Urothelium cell line (cell line): ENCODE measurements around the gene SHQ1.
"Not testable (repeated sequence)": the region's sequence is repeated elsewhere in the genome, so short reads cannot be mapped to it uniquely, and the experiment has no call there.

ENCODE experiments used
- DNase-seq: peaks from one replicate; pipeline ENCODE4 v3.0.0; 2011; ENCODE audit warnings: low spot score, mixed read lengths
- FAIRE-seq: peaks from 2 replicates; lab custom pipeline; 2011; peaks lifted over from hg19 to GRCh38; lab: Jason Lieb, UNC

Gene SHQ1

DNA sequence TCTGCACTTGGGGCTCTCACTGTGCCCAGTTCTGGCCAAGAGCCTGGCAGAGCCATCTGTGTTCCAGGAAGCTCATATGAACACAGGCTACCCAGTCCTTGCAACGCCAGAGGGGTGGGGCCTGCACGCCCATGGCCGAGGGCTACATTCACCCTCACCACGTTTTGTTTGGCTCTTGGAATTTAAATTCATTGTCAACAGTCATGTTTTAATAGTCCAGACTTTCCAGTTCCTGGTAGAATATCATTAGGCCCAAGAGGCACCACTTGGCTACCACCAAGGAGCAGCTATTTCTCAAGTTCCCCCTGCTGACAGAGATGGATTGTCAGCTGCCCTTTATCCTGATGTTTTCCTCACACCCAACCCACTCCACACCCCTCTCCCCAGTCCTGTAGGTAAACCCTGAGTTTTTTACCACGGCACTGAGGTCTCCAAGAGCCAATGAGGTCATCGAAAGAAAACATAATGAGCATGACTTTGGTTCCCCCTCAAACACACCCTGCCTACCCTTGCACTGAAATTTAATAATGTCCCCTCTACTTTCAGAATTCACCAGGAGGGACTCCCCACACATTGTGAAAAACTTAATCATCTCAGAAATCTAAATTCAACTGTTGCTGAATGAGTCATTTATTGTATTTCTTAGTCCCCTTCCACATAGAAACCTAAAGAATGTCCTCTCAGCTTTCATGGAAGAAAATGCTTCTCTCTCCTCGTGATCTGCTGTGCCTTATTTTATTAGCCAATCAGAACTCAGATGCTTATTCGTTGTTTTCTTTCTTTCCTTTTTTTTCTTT, 125.1 kb downstream of the SHQ1 start:
- DNase-seq (no peak), FAIRE-seq (no peak)

DNA sequence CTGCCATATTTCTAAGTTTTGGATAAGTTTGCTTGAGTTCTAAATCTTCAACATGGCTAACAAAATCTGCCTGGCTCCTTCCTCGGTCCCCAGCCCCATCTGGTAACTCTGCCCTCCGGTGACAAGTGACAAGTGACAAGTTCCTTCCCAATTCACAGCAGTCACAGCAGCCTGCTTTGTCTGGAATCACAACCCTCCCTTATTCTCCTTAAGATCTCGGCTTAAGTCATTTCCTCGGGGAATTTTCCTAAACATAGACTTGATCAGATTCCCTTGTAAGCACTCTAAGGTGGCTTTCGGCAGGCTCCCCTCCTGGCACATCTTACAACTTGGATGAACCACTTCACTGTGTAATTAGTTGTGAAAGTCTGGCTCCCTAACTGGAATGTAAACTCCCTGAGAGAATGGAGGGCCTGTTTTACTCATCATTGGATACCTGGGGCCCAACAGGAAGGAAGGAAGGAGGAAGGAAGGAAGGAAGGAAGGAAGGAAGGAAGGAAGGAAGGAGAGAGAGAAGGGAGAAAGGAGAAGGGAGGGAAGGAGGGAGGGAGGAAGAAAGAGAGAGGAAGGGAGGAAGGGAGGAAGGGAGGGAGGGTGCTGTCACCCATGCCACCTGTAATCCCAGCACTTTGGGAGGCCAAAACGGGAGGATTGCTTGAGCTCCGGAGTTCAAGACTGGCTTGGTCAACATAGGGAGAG, 126.4 kb downstream of the SHQ1 start:
- FAIRE-seq (no peak), DNase-seq (no peak)

GRCh38 chr3:72720566-72720965, 127.7 kb downstream of the SHQ1 start:
- FAIRE-seq, result no peak
- DNase-seq, result no peak

DNA sequence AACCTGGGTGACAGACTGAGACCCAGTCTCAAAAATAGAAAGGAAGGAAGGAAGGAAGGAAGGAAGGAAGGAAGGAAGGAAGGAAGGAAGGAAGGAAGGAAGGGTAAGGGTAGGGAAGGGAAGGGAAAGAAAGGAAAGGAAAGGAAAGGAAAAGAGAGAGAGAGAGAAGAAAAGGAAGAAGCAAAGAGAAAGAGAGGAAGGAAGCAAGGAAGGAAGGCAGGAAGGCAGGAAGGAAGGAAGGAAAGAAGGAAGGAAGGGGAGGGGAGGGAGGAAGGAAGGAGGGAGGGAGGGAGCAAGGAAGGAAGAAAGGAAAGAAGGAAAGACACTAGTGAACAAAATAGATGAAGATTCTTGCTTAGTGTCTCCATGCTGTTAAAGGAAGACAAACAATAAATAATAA, 129.1 kb downstream of the SHQ1 start:
- FAIRE-seq, result no peak
- DNase-seq, result no peak

DNA sequence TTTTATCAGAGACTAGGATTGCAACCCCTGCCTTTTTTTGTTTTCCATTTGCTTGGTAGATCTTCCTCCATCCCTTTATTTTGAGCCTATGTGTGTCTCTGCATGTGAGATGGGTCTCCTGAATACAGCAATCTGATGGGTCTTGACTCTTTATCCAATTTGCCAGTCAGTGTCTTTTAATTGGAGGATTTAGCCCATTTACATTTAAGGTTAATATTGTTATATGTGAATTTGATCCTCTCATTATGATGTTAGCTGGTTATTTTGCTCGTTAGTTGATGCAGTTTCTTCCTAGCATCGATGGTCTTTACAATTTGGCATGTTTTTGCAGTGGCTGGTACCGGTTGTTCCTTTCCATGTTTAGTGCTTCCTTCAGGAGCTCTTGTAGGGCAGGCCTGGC, 134.1 kb downstream of the SHQ1 start:
- DNase-seq, FAIRE-seq: not testable (repeated sequence)

DNA sequence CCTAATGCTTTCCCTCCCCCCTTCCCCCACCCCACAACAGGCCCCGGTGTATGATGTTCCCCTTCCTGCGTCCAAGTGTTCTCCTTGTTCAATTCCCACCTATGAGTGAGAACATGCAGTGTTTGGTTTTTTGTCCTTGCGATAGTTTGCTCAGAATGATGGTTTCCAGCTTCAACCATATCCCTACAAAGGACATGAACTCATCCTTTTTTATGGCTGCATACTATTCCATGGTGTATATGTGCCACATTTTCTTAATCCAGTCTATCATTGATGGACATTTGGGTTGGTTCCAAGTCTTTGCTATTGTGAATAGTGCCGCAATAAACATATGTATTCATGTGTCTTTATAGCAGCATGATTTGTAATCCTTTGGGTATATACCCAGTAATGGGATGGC, 137.8 kb downstream of the SHQ1 start:
- DNase-seq, FAIRE-seq: not testable (repeated sequence)

- FAIRE-seq, result no peak
These were observed 139.8 kb downstream of the SHQ1 start for GRCh38 chr3:72708441-72708840.

GRCh38 chr3:72702997-72703396, 145.2 kb downstream of the SHQ1 start:
- DNase-seq, result no peak
- no peak for FAIRE-seq

More at GRCh38 chr3:72708441-72708840, 139.8 kb downstream of the SHQ1 start:
- no peak for DNase-seq

- FAIRE-seq (no peak), DNase-seq (no peak)
These were observed 145.9 kb downstream of the SHQ1 start for GRCh38 chr3:72702390-72702789.

GRCh38 chr3:72700106-72700505, 148.1 kb downstream of the SHQ1 start:
- DNase-seq (no peak), FAIRE-seq (no peak)

DNA sequence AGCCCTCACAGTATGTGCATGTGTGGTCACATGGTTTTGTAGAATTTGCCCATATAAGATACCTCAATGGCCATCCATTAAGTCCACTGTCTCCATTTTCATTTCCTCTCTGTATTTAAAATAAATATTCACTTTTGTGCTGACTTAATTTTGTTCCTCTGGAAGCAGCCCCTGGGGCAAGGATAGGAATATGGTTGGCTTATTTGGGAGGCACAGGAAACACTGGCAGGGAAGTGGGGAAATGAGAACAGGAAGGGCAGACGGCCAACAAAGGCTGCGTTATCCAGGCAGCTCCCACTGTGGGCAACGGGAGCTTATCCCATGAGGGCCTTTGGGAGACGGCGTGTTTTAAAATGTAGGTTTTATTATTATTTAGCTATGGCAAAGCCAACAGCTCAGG, 148.6 kb downstream of the SHQ1 start:
- no peak for FAIRE-seq
- no peak for DNase-seq
